Upper lobe of left lung (tissue), 6 donors: ENCODE measurements around the gene TFPI. TPM values are rescaled to one million over a fixed set of nuclear protein-coding genes. Genes with fewer than 3 reads are reported as not detected.

Experiments
- ATAC-seq, 2 donors: fragments of 200-7000 bp; cut with Tn5 transposase; one replicate each; pipeline ENCODE4 v1.9.1; 2022; ENCODE audit warnings: mild to moderate bottlenecking in 2 of 2, moderate library complexity in 2 of 2; ENCODE audit not compliant: low FRiP score in 2 of 2
- DNase-seq, 2 donors: peaks; one replicate each; pipeline ENCODE4 v3.0.0-alpha.2; 2019 to 2020
- H3K27ac ChIP-seq, 4 donors: fragments of 200-600 bp; sonication (generic); one replicate each; pipeline ENCODE4 v1.5.1; 2016 to 2019
- H3K27me3 ChIP-seq, 4 donors: fragments of 200-600 bp; sonication (generic); one replicate each; pipeline ENCODE4 v1.5.1; 2017 to 2019
- H3K36me3 ChIP-seq, 4 donors: fragments of 200-600 bp; sonication (generic); one replicate each; pipeline ENCODE4 v1.5.1; 2016 to 2019
- H3K4me1 ChIP-seq, 4 donors: fragments of 200-600 bp; sonication (generic); one replicate each; pipeline ENCODE4 v1.5.1; 2018 to 2019
- H3K4me3 ChIP-seq, 4 donors: fragments of 200-600 bp; sonication (generic); one replicate each; pipeline ENCODE4 v1.5.1; 2017 to 2019; ENCODE audit warnings: mild to moderate bottlenecking in 2 of 4, moderate library complexity in 1 of 4
- H3K9me3 ChIP-seq, 4 donors: fragments of 200-600 bp; sonication (generic); one replicate each; pipeline ENCODE4 v1.5.1; 2018 to 2019
- EP300 ChIP-seq, 4 donors: sonication (generic); formaldehyde crosslinking; IDR thresholded peaks; one replicate each; pipeline ENCODE4 v1.5.1; 2017; ENCODE audit warnings: antibody characterized with exemption in 4 of 4, control low read depth in 2 of 4
- POLR2A ChIP-seq, 4 donors: fragments of 450-650 bp; IDR thresholded peaks; one replicate each; pipeline ENCODE4 v1.5.1; 2016 to 2017; ENCODE audit warnings: antibody characterized with exemption in 4 of 4, mild to moderate bottlenecking in 2 of 4
- POLR2AphosphoS5 ChIP-seq, 2 donors: sonication (generic); formaldehyde crosslinking; IDR thresholded peaks; one replicate each; pipeline ENCODE4 v1.5.1; 2017; ENCODE audit warnings: antibody characterized with exemption in 2 of 2
- WGBS, 2 donors: methylation state at CpG; one replicate each; pipeline ENCODE4 v1.1.5; 2017 to 2018; 5-methylcytosine and 5-hydroxymethylcytosine counted together
- total RNA-seq, 6 donors: library from RNA; depleted of rRNA in 4 of 6; stranded (reverse); fragments of >200 nt in 4 of 6; gene quantifications; one replicate each; pipeline versions ENCODE4 v1.1.0 to v1.2.1, GENCODE V29; 2016 to 2021
- TF ChIP-seq, protein P1 (sequence below), 6 experiments: fragments of 450-650 bp in 4 of 6; fragments of 200-600 bp in 2 of 6; sonication (generic) in 2 of 6; IDR thresholded peaks; one replicate each; pipeline ENCODE4 v1.5.1; 2016 to 2019; ENCODE audit warnings: antibody characterized with exemption in 6 of 6
- donor health status: DM: no; HTN: no; CAD: no; lungs with moderate emphysema.
- donor health status: DM: no; HTN: yes; CAD: no; lungs with severe emphysema.

The TFPI gene
- total RNA-seq, 6 donors from 2014 or later: 92.3 to 293 (median 243) TPM

DNA sequence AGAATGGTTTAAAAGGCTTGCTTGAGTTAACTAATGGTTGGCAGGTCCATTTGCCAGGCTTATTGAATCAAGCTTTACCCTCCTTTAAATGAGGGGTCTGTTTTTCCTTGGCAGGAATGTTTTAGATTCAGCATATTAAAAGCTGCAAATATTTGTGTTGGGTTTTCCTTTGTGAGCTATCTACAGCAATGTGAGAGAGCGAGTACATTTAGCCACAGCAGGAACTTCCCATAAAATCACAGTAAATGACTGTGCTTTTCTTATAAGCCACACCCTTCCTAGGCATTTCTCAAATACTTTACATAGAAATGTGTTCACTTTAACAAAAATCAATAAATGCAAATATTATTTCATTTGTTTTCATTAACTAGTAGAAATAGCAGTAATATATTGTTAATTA, 130.1 kb downstream of the TFPI start:
- Histone ChIP-seq H3K9me3 (no peaks in the 10 kb centered on the region), H3K4me3 (no peak overlapping the region), H3K27ac (peak overlapping the region in 2 of 4 donors; percentile 26 to 42), H3K4me1 (peaks cover 0 to 17% (median 6%) of the 10 kb centered on the region in 4 donors), H3K27me3 (no peaks in the 10 kb centered on the region), H3K36me3 (peaks cover 0 to 9% (median 0%) of the 10 kb centered on the region in 4 donors)
- WGBS, 2 donors: 48 to 54% methylated on average over 1 of the region's 1 CpG
- DNase-seq (no peak), ATAC-seq (no peak)
- no peak for TF ChIP-seq POLR2A (IDR thresholded peaks at IDR 0.05)
- no peak for TF ChIP-seq POLR2AphosphoS5 (IDR thresholded peaks at IDR 0.05)
- no peak for TF ChIP-seq EP300 (IDR thresholded peaks at IDR 0.05)
- TF ChIP-seq, protein P1, sequence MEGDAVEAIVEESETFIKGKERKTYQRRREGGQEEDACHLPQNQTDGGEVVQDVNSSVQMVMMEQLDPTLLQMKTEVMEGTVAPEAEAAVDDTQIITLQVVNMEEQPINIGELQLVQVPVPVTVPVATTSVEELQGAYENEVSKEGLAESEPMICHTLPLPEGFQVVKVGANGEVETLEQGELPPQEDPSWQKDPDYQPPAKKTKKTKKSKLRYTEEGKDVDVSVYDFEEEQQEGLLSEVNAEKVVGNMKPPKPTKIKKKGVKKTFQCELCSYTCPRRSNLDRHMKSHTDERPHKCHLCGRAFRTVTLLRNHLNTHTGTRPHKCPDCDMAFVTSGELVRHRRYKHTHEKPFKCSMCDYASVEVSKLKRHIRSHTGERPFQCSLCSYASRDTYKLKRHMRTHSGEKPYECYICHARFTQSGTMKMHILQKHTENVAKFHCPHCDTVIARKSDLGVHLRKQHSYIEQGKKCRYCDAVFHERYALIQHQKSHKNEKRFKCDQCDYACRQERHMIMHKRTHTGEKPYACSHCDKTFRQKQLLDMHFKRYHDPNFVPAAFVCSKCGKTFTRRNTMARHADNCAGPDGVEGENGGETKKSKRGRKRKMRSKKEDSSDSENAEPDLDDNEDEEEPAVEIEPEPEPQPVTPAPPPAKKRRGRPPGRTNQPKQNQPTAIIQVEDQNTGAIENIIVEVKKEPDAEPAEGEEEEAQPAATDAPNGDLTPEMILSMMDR (IDR thresholded peaks at IDR 0.05): no peak

DNA sequence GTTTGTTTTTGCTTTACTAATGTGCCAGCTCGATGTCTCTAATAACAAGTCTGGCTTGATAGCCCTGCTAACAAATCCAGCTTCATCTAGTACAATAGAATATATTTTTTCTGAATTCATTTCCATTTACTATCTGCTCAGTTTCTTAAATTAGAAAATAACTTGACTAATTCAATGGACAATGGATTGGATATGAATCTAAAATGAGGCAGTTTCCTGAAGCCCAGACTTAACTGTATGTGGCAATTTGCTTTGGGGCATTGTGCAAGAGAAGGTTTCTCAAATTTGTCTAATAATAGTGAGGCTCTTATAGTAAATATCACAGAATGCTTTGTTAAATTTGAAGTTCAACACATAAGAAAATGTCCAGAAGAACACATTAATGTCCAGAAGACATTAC, 132.0 kb downstream of the TFPI start:
- Histone ChIP-seq H3K9me3 (no peaks in the 10 kb centered on the region), H3K4me1 (peaks cover 0 to 17% (median 6%) of the 10 kb centered on the region in 4 donors), H3K36me3 (peaks cover 0 to 2% (median 0%) of the 10 kb centered on the region in 4 donors), H3K4me3 (no peak overlapping the region), H3K27ac (peak overlapping the region in 1 of 4 donors; percentile 49), H3K27me3 (no peaks in the 10 kb centered on the region)
- 62 to 68% methylated on average over 1 of the region's 1 CpG for WGBS, 2 donors
- TF ChIP-seq EP300 (IDR thresholded peaks at IDR 0.05): no peak
- no peak for TF ChIP-seq POLR2AphosphoS5 (IDR thresholded peaks at IDR 0.05)
- no peak for TF ChIP-seq POLR2A (IDR thresholded peaks at IDR 0.05)
- TF ChIP-seq, protein P1 (IDR thresholded peaks at IDR 0.05): no peak
- ATAC-seq (no peak), DNase-seq (no peak)

DNA sequence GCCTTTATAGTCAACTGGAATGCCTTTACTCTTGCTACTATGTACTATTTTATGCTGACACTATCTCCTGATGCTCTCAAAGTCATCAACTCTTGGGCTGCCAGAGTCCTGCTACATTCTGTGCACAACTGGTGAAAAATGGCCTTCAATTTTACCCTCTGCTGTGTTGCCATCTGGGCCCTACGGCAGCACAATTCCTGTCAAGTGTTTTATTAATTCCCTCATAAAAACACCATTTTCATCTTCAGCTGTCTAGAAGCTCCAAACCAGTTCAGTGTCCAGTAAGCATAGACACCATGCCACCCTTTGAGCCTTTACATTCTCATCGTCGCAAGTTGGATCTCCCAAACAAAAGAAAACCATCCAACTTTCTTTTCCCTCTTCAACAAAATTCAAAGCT, 132.7 kb downstream of the TFPI start:
- Histone ChIP-seq H3K4me3 (no peak overlapping the region), H3K9me3 (no peaks in the 10 kb centered on the region), H3K4me1 (peaks cover 0 to 17% (median 6%) of the 10 kb centered on the region in 4 donors), H3K36me3 (no peaks in the 10 kb centered on the region), H3K27ac (peak overlapping the region in 2 of 4 donors; percentile 35 to 49), H3K27me3 (no peaks in the 10 kb centered on the region)
- 72 to 86% methylated on average over 3 of the region's 3 CpGs for WGBS, 2 donors
- DNase-seq: no peak
- TF ChIP-seq POLR2AphosphoS5 (IDR thresholded peaks at IDR 0.05): no peak
- TF ChIP-seq POLR2A (IDR thresholded peaks at IDR 0.05): no peak
- TF ChIP-seq EP300 (IDR thresholded peaks at IDR 0.05): no peak
- TF ChIP-seq, protein P1 (IDR thresholded peaks at IDR 0.05): no peak
- no peak for ATAC-seq

DNA sequence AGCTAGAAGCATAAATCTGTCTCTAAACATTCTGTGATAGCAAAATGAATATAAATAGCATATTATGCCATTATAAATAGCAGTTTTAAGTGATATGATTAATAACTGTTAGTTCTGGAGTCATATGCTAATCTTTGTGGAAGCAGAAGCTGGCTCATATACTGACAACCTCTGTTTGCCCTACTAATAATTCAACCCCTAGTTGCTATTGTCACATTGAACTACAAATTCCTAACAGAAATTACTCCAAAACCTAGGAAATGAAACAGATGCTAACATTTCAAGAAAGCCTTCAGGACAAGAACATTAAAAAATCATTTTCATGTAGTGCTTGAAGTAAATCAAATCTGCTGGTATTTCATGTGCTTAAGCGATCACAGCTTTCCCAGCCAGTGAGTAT, 134.4 kb downstream of the TFPI start:
- WGBS, 2 donors: 68 to 86% methylated on average over 1 of the region's 1 CpG
- H3K4me3 ChIP-seq: no peak overlapping the region
- ATAC-seq (no peak), DNase-seq (no peak)
- TF ChIP-seq POLR2AphosphoS5 (IDR thresholded peaks at IDR 0.05) (no peak), EP300 (IDR thresholded peaks at IDR 0.05) (no peak), POLR2A (IDR thresholded peaks at IDR 0.05) (no peak)
- TF ChIP-seq, protein P1 (IDR thresholded peaks at IDR 0.05): no peak
- no peaks in the 10 kb centered on the region for H3K27me3 ChIP-seq
- peaks cover 0 to 17% (median 6%) of the 10 kb centered on the region in 4 donors for H3K4me1 ChIP-seq
- peak overlapping the region in 1 of 4 donors; percentile 15 for H3K27ac ChIP-seq
- no peaks in the 10 kb centered on the region for H3K36me3 ChIP-seq
- H3K9me3 ChIP-seq: no peaks in the 10 kb centered on the region

DNA sequence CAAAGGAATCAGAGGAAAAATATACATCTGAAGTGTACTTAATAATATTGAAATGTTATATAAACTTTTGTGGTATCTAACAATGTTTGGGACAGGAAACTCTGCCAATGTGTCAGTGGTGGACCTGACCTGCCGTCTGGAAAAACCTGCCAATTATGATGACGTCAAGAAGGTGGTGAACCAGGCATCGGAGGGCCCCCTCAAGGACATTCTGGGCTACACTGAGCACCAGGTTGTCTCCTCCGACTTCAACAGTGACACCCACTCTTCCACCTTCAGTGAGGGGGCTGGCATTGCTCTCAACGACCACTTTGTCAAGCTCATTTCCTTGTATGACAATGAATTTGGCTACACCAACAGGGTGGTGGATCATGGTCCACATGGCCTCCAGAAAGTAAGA, 138.8 kb downstream of the TFPI start:
- Histone ChIP-seq H3K36me3 (no peaks in the 10 kb centered on the region), H3K9me3 (no peaks in the 10 kb centered on the region), H3K4me3 (no peak overlapping the region), H3K4me1 (no peaks in the 10 kb centered on the region), H3K27ac (peak overlapping the region in 2 of 4 donors; percentile 14 to 48), H3K27me3 (no peaks in the 10 kb centered on the region)
- no peak for ATAC-seq
- TF ChIP-seq POLR2AphosphoS5 (IDR thresholded peaks at IDR 0.05) (no peak), POLR2A (IDR thresholded peaks at IDR 0.05) (no peak), EP300 (IDR thresholded peaks at IDR 0.05) (no peak)
- TF ChIP-seq, protein P1 (IDR thresholded peaks at IDR 0.05): no peak
- no peak for DNase-seq
- WGBS, 2 donors: 60 to 81% methylated on average over 5 of the region's 5 CpGs
